Measurements from ENCODE around the gene SGCA.

- TF ChIP-seq EZH2 (IDR thresholded peaks at IDR 0.05; ENCODE audit: borderline replicate concordance, low read length), result no peak
- TF ChIP-seq, protein P1, sequence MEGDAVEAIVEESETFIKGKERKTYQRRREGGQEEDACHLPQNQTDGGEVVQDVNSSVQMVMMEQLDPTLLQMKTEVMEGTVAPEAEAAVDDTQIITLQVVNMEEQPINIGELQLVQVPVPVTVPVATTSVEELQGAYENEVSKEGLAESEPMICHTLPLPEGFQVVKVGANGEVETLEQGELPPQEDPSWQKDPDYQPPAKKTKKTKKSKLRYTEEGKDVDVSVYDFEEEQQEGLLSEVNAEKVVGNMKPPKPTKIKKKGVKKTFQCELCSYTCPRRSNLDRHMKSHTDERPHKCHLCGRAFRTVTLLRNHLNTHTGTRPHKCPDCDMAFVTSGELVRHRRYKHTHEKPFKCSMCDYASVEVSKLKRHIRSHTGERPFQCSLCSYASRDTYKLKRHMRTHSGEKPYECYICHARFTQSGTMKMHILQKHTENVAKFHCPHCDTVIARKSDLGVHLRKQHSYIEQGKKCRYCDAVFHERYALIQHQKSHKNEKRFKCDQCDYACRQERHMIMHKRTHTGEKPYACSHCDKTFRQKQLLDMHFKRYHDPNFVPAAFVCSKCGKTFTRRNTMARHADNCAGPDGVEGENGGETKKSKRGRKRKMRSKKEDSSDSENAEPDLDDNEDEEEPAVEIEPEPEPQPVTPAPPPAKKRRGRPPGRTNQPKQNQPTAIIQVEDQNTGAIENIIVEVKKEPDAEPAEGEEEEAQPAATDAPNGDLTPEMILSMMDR (IDR thresholded peaks at IDR 0.05; ENCODE audit: low read length), result no peak
These were observed 3.9 kb upstream of the SGCA start for GRCh38 chr17:50161911-50162288.
